GM10248 (cell line): Measurements from ENCODE around the gene HOXB8.

ENCODE experiments used
- CTCF ChIA-PET: fragments of 300-600 bp; sonication (Branson Sonifier 250); formaldehyde crosslinking; extraction: SDS; loops from one replicate; lab custom pipeline; 2021; ENCODE audit warnings: antibody characterized with exemption; lab: Yijun Ruan, JAX
- POLR2A ChIA-PET: fragments of 350-650 bp; sonication (Branson Sonifier 250); formaldehyde crosslinking; extraction: SDS; loops from one replicate; lab custom pipeline; 2020; ENCODE audit warnings: antibody characterized with exemption; lab: Yijun Ruan, JAX
- DNase-seq: peaks from one replicate; pipeline ENCODE4 v3.0.0; 2012; ENCODE audit errors: extremely low spot score
- CTCF ChIP-seq: IDR thresholded peaks from 2 replicates; pipeline ENCODE4 v1.5.1; 2012; ENCODE audit warnings: mild to moderate bottlenecking, low read depth; ENCODE audit errors: extremely low read depth, missing control alignments, control extremely low read depth

HOXB8 gene

GRCh38 chr17:48642843-48643696 lies 28.0 kb upstream of the HOXB8 start:
- POLR2A ChIA-PET: no interaction called here

DNA sequence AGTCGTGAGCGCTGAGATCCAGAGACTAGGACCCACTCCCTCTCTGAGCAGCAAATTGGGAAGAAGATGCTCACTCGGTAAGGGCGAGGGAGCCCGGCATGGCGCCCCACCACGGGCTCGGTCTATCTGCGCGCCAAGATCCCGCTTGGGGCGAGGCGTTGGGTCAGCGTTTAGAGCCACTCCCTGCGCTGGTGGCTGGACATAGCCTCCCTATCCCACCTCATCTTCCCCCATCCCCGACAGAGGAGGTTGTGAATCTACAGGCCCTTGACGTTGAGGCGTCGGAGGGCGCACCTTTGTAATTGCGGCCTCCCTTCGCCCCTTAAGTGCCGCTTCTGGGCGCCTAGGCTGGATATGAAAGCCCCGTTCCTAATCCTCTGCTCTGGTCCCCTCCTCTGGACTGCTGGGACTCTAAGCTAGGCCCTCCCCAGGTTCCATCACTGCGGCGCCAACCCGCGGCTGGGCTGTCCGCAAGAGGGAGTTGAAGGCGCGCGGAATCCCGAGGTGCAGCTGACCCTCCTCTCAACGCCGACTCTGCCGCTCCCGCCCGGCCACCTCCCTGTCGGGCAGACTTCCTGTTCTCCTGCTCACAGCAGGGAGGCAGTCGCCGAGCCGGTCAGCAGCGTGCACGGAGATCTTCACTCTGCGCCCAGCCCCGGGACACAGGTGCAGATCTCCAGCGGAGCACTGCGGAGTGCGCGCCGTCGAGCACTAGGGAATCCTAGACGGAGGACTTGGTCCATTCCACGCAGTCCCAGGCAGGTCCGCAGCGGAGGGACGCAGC lies 27.2 kb upstream of the HOXB8 start:
- CTCF ChIA-PET: interaction anchor here (0.7 to 0.8 kb wide), 2 partner anchors 24 to 36 kb away, joined by 3 read pairs; no protein-coding TSS in a partner anchor
- no peak for DNase-seq
- TF ChIP-seq CTCF: no peak
- POLR2A ChIA-PET: no interaction called here

More at GRCh38 chr17:48642843-48643696, 28.0 kb upstream of the HOXB8 start:
- no peak for DNase-seq
- CTCF ChIA-PET: interaction anchor here (0.7 to 0.8 kb wide), 3 partner anchors 8 to 35 kb away, joined by 3 to 4 read pairs (median 3); no protein-coding TSS in a partner anchor
- no peak for TF ChIP-seq CTCF

GRCh38 chr17:48641541-48642058 lies 26.5 kb upstream of the HOXB8 start:
- ChIA-PET POLR2A (no interaction called here), CTCF (interaction anchor here (1.8 to 2.2 kb wide), 2 partner anchors 8 to 38 kb away, joined by 5 to 10 read pairs; no protein-coding TSS in a partner anchor)
- TF ChIP-seq CTCF: no peak
- DNase-seq: no peak

DNA sequence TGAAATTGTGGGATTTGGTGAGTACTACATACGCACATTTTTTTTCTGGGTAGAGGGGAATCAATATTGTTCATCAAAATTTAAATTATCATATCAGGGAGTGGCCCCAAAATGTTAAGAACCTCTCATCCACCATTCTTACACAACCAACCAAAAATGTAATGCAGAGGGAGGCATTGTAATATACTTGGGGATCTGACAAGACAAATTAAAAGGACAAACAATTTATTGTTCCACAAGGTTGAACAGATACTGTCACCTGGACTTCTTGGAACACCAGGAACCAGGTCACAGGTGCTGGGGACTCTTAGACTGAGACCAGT lies 25.7 kb upstream of the HOXB8 start:
- TF ChIP-seq CTCF: no peak

GRCh38 chr17:48639982-48640857 lies 25.1 kb upstream of the HOXB8 start:
- DNase-seq: no peak
- ChIA-PET POLR2A (interaction anchor here (0.7 kb wide), 1 partner anchor 701 kb away, joined by 3 read pairs; no protein-coding TSS in a partner anchor), CTCF (interaction anchor here (0.7 to 2.2 kb wide), 9 partner anchors 10 to 178 kb away, joined by 3 to 10 read pairs (median 5); partner anchors contain the start of gene HOXB9)
- TF ChIP-seq CTCF: no peak

More for the DNA sequence above, 25.7 kb upstream of the HOXB8 start:
- DNase-seq: no peak
- ChIA-PET POLR2A (no interaction called here), CTCF (interaction anchor here (1.8 to 2.2 kb wide), 3 partner anchors 9 to 38 kb away, joined by 5 to 10 read pairs (median 6); no protein-coding TSS in a partner anchor)
